ENCODE results near the gene EFNA4.

The EFNA4 gene

GRCh38 chr1:155034318-155035208, 29.0 kb upstream of the EFNA4 start:
- DNase-seq = no peak

- DNase-seq = peak; percentile 51 to 58
Measured at GRCh38 chr1:155035936-155036335, 27.6 kb upstream of the EFNA4 start.

- no peak for DNase-seq
Measured at GRCh38 chr1:155037043-155037442, 26.5 kb upstream of the EFNA4 start.

GRCh38 chr1:155037851-155038441, 25.6 kb upstream of the EFNA4 start:
- DNase-seq = no peak

DNA sequence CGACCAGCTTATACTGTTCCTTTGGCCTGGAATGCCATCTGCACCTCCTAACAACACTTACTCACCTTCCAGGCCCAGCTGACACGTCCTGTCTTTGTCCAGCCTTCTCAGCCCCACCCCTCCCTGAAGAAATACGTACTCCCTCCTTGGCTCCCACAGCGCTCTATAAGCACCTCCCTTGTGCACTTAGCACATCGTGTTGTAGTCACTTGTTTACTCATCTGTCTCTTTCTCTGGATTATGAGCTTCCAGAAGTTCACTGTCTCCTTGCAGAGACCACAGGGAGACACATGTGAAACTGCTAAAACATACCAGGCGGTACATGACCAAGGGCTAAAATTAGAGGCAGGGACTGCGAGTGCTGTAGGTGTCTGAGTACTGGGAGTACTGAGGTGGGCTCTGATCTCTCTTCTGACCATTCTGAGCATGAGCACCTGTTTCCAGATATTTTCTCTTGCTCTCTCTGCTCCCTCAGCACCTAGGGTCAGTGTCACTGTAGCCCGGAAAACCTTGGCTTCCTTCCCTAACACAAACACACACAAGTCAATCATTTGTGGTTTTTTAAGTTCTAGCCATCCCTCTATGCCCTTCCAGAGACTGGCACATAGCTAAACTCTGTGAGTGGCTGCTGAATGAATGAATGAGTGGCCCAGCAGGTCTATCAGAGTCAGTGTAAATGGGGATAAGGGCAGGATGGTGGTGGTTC, 24.8 kb upstream of the EFNA4 start:
- DNase-seq = no peak

DNA sequence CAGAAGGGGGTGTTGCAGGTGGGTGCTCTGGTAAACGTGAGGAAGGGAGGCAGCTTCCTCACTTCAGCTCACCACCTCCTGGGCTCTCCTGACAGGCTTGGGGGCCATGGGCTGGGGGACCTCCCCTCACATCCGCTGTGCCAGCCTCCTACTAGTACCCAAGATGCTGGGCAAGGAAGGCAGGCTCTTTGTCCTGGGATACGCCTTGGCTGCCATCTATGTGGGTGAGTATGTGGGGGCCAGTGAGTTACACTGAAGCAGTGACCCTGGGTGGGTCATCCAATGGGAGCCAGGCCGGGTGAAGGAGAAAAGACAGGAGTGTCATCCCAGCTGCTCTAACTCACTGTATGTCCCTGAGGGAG, 24.3 kb upstream of the EFNA4 start:
- no peak for DNase-seq

GRCh38 chr1:155040358-155041093, 23.0 kb upstream of the EFNA4 start:
- DNase-seq = no peak

DNA sequence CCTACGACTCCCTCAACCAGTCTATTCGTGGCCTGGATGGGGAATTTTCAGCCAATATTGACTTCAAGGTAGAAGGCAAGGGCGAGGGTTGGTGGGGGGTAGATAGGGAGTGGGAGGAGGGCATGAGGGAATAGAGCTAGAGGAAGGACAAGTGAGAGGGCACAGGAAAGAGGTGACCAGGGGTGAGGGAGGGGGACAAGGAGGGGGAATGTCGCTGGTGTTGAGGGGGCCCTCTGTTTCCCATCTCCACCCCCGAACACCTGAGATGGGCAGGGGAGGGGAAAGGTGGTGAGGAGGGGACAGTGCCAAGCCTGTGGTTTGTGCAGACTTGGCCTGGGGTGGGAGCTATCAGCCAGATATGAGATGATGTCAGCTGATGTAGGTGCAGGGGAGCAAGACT, 20.8 kb upstream of the EFNA4 start:
- no peak for DNase-seq

DNA sequence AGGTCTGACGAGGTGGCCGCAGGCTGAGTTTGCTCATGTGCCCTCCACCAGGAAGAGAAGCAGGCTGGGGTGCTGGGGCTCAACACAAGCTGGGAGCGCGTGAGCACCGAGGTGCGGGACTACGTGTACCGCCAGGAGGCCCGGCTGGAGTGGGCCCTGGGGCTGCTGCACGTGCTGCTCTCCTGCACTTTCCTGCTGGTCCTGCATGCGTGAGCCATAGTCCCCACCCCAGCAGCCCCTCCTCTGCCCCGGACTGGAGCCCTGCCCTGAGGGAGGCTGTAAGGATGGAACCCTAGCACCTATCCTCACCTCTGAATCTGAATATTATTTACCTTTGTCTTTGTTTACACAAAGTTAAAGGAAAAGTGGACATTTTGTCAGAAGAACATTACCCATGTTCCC, 20.2 kb upstream of the EFNA4 start:
- no peak for DNase-seq

DNA sequence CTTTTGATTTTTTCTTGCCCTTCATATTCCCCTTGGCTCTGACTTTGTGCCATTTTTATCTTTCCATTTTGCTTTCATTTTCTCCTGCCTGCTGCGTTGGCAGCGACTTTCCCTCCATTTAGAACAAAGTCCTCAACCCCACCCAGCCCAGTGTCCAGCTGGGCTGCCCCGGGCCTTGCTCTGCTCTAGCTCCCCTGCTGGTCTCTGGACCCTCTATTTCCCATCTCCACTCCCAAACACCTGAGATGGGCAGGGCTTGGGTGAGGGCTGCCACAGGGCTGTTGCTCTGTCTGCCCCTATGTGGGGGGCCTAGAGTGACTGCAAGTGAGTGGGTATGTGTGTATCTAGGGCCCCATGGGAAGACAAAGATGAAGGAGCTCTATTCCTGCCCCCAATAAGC, 19.7 kb upstream of the EFNA4 start:
- DNase-seq = no peak

DNA sequence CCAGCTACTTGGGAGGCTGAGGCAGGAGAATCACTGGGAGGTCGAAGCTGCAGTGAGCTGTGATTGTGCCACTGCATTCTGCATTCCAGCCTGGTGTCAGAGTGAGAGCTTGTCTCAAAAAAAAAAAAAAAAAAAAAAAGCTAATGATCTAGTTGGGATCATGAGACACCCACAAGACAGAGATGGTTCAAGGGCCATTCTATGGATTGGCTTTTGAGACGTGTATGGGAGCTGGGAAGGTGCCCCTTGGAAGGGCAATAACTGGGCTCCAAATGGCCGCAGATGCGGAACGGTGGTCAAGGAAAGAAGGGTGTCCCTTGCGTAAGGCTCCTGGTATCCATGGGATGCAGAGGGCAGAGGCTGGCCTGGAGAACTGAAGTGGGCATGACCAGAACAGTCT, 19.2 kb upstream of the EFNA4 start:
- no peak for DNase-seq

- DNase-seq = peak; percentile 91
Measured at GRCh38 chr1:155044812-155045657, 18.5 kb upstream of the EFNA4 start.

GRCh38 chr1:155048449-155049334, 14.8 kb upstream of the EFNA4 start:
- DNase-seq = no peak

- DNase-seq = no peak
Measured at GRCh38 chr1:155049651-155050559, 13.6 kb upstream of the EFNA4 start.

- DNase-seq = peak; percentile 91 to 92
Measured at GRCh38 chr1:155050560-155051341, 12.8 kb upstream of the EFNA4 start, which contains the start of gene ADAM15. Gene ADAM15 (plus strand): TSS chr1:155051316. CDS start chr1:155051387, 71 bp downstream.

- no peak for DNase-seq
Measured at GRCh38 chr1:155051342-155051776, 12.2 kb upstream of the EFNA4 start.

DNA sequence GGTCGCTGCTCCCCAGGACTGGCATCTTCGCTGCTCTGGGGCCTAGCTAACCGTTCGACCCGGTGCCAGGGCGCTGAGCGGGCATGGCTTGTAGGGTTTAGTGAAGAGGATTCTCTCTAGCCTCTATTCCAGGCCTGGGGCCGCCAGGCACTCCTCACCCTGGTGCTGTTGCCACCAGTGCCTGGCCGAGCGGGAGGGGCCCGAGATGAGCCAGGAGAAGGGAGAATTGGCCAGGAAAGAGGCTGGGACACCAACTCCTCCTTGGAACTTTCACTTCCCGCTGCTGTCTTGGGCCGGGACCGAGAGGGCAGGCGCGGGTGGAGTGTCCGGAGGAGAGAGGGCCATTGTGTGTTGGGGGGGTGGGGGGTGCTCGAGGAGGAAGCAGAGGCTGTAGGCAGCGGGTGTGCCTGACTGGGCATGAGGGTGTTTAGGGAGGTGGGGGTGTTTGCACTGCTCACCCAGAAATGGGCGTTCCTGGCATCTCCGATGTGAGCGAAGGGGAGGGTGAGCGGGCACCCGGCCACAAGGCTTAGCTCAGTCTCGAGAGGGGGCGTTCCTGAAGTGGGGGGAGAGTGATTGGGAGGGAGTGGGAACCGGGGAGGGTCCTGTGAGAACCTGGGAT, 11.7 kb upstream of the EFNA4 start:
- DNase-seq = peak; percentile 47 to 55
